GM12801 (cell line): ENCODE results near the gene AP4B1.

Source experiments
- TF ChIP-seq, protein P1 (sequence below): IDR thresholded peaks from one replicate; pipeline ENCODE4 v1.5.1; 2011; ENCODE audit warnings: control low read depth; ENCODE audit not compliant: insufficient read length; ENCODE audit errors: extremely low read depth

AP4B1 gene

DNA sequence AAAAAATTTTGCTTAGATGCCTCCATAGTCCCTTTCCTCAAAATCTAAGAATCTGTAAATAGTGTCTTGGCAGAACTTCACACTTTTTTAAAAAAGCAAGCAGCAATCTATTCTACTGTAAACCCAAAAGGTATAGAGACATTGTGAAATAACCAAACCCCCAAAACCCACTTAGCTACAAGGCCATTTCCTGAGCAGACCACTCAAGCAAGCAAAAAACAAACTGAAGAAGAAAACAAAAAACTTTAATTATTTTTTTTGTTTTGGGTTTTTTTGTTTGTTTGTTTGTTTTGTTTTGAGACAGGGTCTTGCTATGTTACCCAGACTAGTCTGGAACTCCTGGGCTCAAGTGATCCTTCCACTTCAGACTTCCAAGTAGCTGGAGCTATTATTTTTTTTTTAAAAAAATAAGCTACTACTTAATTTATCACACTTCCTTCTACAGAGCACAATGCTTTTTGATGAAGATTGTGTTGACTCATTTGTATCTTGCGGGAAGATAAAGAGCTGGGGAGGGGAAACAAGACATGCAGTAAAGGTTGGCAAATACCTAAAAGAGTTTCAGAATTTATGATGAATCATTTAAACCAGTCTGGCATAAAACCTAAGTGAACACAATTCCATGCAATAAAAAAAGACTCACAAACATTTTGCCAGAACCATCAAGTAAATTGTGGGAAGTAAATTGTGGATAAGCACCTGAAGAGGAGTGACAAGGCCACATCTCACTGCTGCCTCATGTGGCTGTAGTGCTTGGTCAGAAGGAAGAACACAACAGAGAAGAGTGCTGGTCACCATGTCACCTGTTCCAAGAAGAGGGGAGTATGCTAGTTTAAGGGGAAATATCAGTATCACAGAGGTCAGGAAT is 30.4 kb downstream of the AP4B1 start:
- TF ChIP-seq, protein P1, sequence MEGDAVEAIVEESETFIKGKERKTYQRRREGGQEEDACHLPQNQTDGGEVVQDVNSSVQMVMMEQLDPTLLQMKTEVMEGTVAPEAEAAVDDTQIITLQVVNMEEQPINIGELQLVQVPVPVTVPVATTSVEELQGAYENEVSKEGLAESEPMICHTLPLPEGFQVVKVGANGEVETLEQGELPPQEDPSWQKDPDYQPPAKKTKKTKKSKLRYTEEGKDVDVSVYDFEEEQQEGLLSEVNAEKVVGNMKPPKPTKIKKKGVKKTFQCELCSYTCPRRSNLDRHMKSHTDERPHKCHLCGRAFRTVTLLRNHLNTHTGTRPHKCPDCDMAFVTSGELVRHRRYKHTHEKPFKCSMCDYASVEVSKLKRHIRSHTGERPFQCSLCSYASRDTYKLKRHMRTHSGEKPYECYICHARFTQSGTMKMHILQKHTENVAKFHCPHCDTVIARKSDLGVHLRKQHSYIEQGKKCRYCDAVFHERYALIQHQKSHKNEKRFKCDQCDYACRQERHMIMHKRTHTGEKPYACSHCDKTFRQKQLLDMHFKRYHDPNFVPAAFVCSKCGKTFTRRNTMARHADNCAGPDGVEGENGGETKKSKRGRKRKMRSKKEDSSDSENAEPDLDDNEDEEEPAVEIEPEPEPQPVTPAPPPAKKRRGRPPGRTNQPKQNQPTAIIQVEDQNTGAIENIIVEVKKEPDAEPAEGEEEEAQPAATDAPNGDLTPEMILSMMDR: no peak

DNA sequence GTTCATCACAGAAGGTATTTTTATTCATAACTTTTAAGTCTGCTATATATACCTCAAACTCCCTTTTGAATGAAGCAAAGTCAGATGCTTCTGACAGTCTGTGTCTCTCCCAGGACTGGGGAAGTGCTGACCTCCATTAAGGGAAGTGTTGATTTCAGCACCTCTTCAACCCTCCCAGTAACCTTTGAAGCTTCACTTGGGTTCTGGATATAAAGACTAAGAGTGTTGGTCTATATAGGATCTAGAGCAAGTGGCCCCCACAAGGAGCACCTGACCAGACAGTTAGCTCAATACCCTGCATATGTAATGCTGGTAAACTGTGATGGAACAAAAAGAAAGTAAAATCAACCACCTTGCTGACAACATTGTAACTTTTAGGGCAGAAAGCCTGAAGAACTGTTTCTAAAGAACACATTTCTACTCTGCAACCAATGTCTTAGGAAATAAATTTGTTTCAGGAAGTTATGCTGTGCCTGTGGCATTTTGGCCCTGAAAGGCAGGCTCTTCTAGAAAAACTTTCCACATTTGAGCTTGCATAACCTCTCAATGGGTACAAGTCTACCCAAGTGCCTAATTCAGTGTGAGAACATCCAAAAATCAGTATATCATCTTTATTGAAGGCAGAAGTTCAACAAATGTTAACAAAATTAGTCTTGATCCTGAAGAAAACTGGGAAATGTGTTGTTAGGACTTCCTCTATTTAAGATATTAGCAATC is 32.2 kb downstream of the AP4B1 start:
- TF ChIP-seq, protein P1: no peak

DNA sequence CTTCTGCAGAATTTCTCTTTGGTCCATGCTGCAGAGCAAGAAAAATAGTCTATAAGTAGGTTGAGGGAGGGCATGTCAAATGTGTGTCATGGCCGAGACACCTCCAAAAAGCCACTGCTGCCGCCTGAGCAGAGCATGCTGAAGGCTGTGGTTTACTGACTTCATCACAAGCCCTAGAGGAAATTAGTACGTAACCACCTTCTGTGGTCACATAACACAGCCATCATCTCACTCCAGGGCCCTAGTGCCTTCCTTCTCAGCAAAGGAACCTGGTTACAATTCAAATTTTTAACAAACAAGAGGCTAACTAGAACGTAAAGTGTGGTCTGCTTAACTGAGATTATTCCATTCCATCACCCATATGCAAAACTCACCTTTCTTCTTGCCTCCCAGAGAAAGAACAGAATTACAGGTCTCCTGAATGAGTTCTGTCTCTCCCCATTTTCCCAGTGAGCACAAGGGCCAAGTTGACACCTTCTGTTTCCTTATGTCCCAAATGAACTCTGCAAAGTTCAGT is 32.9 kb downstream of the AP4B1 start, which contains the start of gene PTPN22:
TSS of gene PTPN22 (minus strand) at position 116 of the 517 bp plus-strand sequence.
- TF ChIP-seq, protein P1: no peak

DNA sequence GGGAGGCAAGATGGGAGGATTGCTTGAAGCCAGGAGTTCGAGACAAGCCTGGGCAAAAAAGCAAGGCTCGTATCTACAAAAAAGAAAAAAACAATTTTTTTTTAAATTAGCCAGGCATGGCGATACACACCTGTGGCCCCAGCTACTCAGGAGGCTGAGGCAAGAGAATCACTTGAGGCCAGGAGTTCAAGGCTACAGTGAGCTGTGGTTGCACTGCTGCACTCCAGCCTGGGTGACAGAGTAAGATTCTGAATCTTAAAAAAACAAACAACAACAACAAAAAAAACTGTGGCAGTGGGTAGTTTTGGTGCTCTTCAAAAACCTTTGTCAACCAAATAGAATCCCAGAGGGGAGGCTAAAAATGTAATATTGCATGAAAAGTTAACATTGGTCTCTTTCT is 33.8 kb downstream of the AP4B1 start:
- TF ChIP-seq, protein P1: no peak

DNA sequence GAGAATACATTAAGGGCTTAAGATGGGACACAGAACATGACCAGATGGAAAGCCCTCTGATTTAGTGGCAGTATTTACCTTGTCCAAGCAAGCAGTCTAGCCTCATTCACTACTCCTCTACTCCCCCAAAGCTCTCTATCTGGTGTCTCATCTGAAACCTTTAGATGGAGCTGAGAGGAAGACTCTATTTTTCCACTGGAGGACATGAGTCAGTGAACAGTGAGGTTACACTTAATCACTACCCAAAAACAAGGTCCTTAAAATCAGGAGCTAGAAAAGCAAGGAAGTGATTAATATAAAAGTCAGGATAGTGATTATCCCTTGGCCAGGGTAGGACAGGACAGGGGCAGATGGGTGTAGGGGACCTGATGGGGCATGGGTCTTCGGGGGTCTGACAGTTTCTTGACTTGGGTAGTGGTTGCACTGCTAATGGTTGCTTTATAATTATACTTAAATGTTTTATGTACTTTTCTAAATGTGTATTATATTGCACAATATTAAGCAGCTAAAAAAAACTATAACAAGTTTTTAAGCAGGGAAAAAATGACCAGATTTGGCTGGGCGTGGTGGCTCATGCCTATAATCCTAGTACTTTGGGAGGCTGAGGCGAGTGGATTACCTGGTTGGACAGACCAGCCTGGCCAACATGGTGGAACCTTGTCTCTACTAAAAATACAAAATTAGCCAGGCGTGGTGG is 36.1 kb downstream of the AP4B1 start:
- TF ChIP-seq, protein P1: no peak

DNA sequence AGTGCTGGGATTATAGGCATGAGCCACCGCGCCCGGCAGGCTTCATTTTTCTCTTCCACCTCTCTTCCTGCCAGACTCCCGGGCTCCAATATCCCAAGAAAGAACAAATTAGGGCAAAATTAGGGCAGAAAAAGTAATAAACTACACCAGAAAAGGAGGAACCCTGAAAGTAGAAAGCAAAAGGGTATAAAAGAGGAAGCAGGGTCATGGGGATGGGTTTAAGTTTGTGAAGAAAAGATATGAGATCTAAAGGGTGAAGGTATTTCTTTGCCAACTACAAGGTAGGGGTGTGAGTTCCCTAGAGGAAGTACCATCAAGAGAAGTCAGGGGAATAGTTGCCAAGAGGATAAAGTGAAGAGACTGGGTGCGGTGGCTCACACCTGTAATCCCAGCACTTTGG is 43.0 kb downstream of the AP4B1 start:
- TF ChIP-seq, protein P1: no peak

DNA sequence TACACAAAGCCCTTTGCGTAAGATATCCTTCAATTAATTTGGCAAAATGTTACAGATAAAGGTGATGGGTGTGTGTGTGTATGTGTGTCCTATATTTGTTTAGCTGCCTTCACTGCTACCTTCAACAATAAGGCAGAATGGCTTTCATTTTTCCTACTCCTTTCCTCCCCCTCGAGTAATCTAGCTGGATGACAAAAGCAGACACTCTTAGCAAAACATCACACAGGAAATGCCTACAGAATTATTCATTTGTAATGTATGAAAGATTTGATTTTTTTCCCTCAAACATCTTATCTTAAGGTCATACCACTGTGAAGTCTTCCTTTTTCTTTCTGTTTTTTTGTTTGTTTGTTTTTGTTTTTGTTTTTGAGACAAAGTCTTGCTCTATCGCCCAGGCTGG is 43.7 kb downstream of the AP4B1 start:
- TF ChIP-seq, protein P1: no peak
